Heart left ventricle (tissue), 16 donors: Measurements from ENCODE around the gene CNTNAP5. TPM values are rescaled to one million over a fixed set of nuclear protein-coding genes. Genes with fewer than 3 reads are reported as not detected.

Experiments used
- ATAC-seq, 4 donors: fragments of 200-7000 bp; cut with Tn5 transposase; one replicate each; pipeline ENCODE4 v1.9.1; 2020 to 2022; ENCODE audit warnings: moderate library complexity in 4 of 4, mild to moderate bottlenecking in 3 of 4, moderate number of reproducible peaks in 1 of 4
- DNase-seq, 5 donors: peaks; one replicate each; pipeline ENCODE4 v3.0.0-alpha.2; 2020
- H3K27ac ChIP-seq, 12 donors: fragments of 200-600 bp; sonication (generic) in 4 of 12; one replicate each; pipeline versions ENCODE4 v1.5.0 to v1.8.0; 2016 to 2022; ENCODE audit warnings: mild to moderate bottlenecking in 2 of 12
- H3K27me3 ChIP-seq, 9 donors: fragments of 200-600 bp; sonication (generic) in 2 of 9; one replicate each; pipeline versions ENCODE4 v1.5.1 to v1.8.0; 2016 to 2022; ENCODE audit warnings: mild to moderate bottlenecking in 3 of 9
- H3K36me3 ChIP-seq, 9 donors: fragments of 200-600 bp; sonication (generic) in 2 of 9; one replicate each; pipeline versions ENCODE4 v1.5.0 to v1.8.0; 2018 to 2022; ENCODE audit warnings: mild to moderate bottlenecking in 2 of 9
- H3K4me1 ChIP-seq, 12 donors: fragments of 200-600 bp; sonication (generic) in 4 of 12; one replicate each; pipeline versions ENCODE4 v1.5.0 to v1.8.0; 2016 to 2022; ENCODE audit warnings: mild to moderate bottlenecking in 3 of 12
- H3K4me3 ChIP-seq, 12 donors: fragments of 200-600 bp; sonication (generic) in 4 of 12; one replicate each; pipeline versions ENCODE4 v1.5.0 to v1.8.0; 2017 to 2022; ENCODE audit warnings: mild to moderate bottlenecking in 9 of 12, moderate library complexity in 4 of 12
- H3K9me3 ChIP-seq, 12 donors: fragments of 200-600 bp; sonication (generic) in 4 of 12; one replicate each; pipeline versions ENCODE4 v1.5.0 to v1.8.0; 2016 to 2022; ENCODE audit warnings: mild to moderate bottlenecking in 1 of 12
- POLR2A ChIP-seq, 2 donors: fragments of 450-650 bp; IDR thresholded peaks; one replicate each; pipeline ENCODE4 v1.6.1; 2017; ENCODE audit warnings: antibody characterized with exemption in 2 of 2, mild to moderate bottlenecking in 2 of 2, moderate library complexity in 2 of 2
- WGBS, 4 donors: extraction: QIAGEN DNeasy Blood & Tissue Kit in 2 of 4; methylation state at CpG; one replicate each; pipeline versions ENCODE4 v1.1.5 to v1.1.7; 2013 to 2018; 5-methylcytosine and 5-hydroxymethylcytosine counted together
- intact Hi-C, 10 donors: fragments of 100-400 bp; cut with DNase I; formaldehyde crosslinking; loops; one replicate each; pipeline versions ENCODE4 v1.11.1 to v1.14.2; 2022
- polyA plus RNA-seq, 2 donors: library from polyadenylated mRNA; stranded (reverse); fragments of 200-250 nt; gene quantifications; one replicate each; pipeline ENCODE4 v1.2.3, GENCODE V29; 2013
- total RNA-seq, 9 donors: library from RNA; depleted of rRNA in 2 of 9; stranded (reverse); fragments of >200 nt in 2 of 9; fragmentation: NEBNext Ultra II Directional in 3 of 9; extraction: Animal tissue kit (Norgen Biotek cat#: 25700) in 3 of 9; gene quantifications; one replicate each; pipeline versions ENCODE4 v1.1.0 to v1.2.4, GENCODE V29; 2016 to 2023
- TF ChIP-seq, protein P1 (sequence below), 12 donors: fragments of 200-600 bp; sonication (generic) in 4 of 12; IDR thresholded peaks; one replicate each; pipeline versions ENCODE4 v1.5.0 to v1.8.0; 2018 to 2022; ENCODE audit warnings: antibody characterized with exemption in 12 of 12, mild to moderate bottlenecking in 5 of 12
- donor health status: ischemic (EF 13 %, LVEDD 7.1; RV severe dilation, severe dysfunction).
- donor health status: healthy with polysubstance abuse.
- donor health status: DM: no; HTN: yes; CAD: no.
- donor health status: DM: no; HTN: no; CAD: no.
- donor health status: ischemic (EF 25% LVEDD 6.9; RV normal size, moderate dysfunction).
- donor health status: ischemic (EF 25% LVEDD 5.7; RV mildly dilated, moderate dysfunction).
- donor health status: healthy.
- donor health status: DM: yes; HTN: yes; CAD: no.
- donor health status: ischemic (EF 35%, LVEDD 5.7; RV mildly dilated, moderate dysfunction).
- donor health status: nonischemic (EF 11% LVEDD 7.7; RV severe dilation, severe dysfunction).
- donor health status: DM: yes; HTN: yes; CAD: no.
- donor health status: PGD.
- donor health status: ischemic (EF 29% LVEDD 5.4; RV normal size, mild dysfunction).
- donor health status: nonischemic (EF 23%, LVEDD 6.1; RV moderate dilation, normal function).

CNTNAP5 gene
- total and polyA plus RNA-seq, 11 donors = not detected

DNA sequence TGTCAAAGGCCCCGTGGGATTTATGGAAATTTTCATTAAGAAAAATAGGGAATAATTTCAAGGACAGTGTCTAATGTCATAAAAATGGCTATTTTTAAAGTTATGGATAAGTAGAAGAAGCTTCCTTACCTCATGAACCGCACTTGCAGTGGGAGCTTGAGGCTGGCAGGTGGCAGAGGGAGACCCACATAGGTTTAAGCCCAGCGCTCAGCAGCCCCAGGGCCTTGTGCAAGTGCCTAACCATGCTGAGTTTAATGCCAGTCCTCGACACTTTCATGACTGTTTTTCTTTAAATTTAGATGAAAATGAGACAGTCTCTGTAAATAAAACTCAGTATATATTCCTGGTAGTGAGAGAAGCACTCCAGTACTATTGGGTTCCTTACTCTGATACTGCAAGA, 285.6 kb downstream of the CNTNAP5 start:
- Histone ChIP-seq H3K36me3 (no peaks in the 10 kb centered on the region), H3K4me3 (no peak overlapping the region), H3K27ac (no peak overlapping the region), H3K27me3 (no peaks in the 10 kb centered on the region), H3K9me3 (no peaks in the 10 kb centered on the region), H3K4me1 (no peaks in the 10 kb centered on the region)
- DNase-seq (no peak), ATAC-seq (no peak)
- TF ChIP-seq, protein P1, sequence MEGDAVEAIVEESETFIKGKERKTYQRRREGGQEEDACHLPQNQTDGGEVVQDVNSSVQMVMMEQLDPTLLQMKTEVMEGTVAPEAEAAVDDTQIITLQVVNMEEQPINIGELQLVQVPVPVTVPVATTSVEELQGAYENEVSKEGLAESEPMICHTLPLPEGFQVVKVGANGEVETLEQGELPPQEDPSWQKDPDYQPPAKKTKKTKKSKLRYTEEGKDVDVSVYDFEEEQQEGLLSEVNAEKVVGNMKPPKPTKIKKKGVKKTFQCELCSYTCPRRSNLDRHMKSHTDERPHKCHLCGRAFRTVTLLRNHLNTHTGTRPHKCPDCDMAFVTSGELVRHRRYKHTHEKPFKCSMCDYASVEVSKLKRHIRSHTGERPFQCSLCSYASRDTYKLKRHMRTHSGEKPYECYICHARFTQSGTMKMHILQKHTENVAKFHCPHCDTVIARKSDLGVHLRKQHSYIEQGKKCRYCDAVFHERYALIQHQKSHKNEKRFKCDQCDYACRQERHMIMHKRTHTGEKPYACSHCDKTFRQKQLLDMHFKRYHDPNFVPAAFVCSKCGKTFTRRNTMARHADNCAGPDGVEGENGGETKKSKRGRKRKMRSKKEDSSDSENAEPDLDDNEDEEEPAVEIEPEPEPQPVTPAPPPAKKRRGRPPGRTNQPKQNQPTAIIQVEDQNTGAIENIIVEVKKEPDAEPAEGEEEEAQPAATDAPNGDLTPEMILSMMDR (IDR thresholded peaks at IDR 0.05) = no peak
- no peak for TF ChIP-seq POLR2A (IDR thresholded peaks at IDR 0.05)
- WGBS, 4 donors = 79 to 86% (median 81%) methylated on average over 4 of the region's 4 CpGs
- intact Hi-C loops = no loop called here

DNA sequence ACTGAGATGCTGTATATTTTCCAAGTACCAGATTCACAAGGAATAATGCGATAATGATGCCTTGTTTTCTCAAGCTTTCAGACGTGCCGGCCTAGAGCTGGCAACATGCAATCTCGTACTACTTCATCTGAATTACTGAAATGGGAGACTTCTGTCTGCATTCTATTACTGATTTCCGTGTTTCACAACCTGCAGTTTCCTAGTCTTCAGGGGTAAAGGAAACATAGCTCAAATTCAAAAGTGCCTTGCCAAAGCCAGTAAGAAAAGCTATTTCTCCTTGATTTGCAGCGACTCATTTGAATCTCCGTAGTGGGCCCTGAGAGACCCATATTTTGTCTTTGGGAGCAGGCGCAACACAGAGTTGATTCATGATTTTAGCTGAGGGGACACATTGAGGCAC, 289.0 kb downstream of the CNTNAP5 start:
- no peak for TF ChIP-seq POLR2A (IDR thresholded peaks at IDR 0.05)
- TF ChIP-seq, protein P1 (IDR thresholded peaks at IDR 0.05) = no peak
- no peaks in the 10 kb centered on the region for H3K4me1 ChIP-seq
- no peaks in the 10 kb centered on the region for H3K27me3 ChIP-seq
- H3K27ac ChIP-seq = no peak overlapping the region
- 93 to 95% (median 94%) methylated on average over 8 of the region's 8 CpGs for WGBS, 4 donors
- H3K36me3 ChIP-seq = no peaks in the 10 kb centered on the region
- DNase-seq = no peak
- H3K9me3 ChIP-seq = no peaks in the 10 kb centered on the region
- no peak overlapping the region for H3K4me3 ChIP-seq
- no peak for ATAC-seq
- intact Hi-C loops = no loop called here

GRCh38 chr2:124315221-124315880, 290.3 kb downstream of the CNTNAP5 start:
- Histone ChIP-seq H3K36me3 (no peaks in the 10 kb centered on the region), H3K4me1 (no peaks in the 10 kb centered on the region), H3K4me3 (no peak overlapping the region), H3K27ac (no peak overlapping the region), H3K9me3 (no peaks in the 10 kb centered on the region), H3K27me3 (no peaks in the 10 kb centered on the region)
- ATAC-seq (no peak), DNase-seq (no peak)
- 75 to 80% (median 80%) methylated on average over 6 of the region's 6 CpGs for WGBS, 4 donors
- intact Hi-C loops = no loop called here
- TF ChIP-seq POLR2A (IDR thresholded peaks at IDR 0.05) = no peak
- TF ChIP-seq, protein P1 (IDR thresholded peaks at IDR 0.05) = no peak

- Histone ChIP-seq H3K27ac (no peak overlapping the region), H3K9me3 (no peaks in the 10 kb centered on the region), H3K27me3 (no peaks in the 10 kb centered on the region), H3K36me3 (no peaks in the 10 kb centered on the region), H3K4me3 (no peak overlapping the region), H3K4me1 (no peaks in the 10 kb centered on the region)
- TF ChIP-seq, protein P1 (IDR thresholded peaks at IDR 0.05) = no peak
- DNase-seq (no peak), ATAC-seq (no peak)
- WGBS, 4 donors = 77 to 84% (median 82%) methylated on average over 3 of the region's 3 CpGs
- intact Hi-C loops = no loop called here
Observed at GRCh38 chr2:124316133-124316532, 291.0 kb downstream of the CNTNAP5 start.
